Parathyroid adenoma (tissue), 2 donors: Measurements from ENCODE around the gene WASF3.

Experiments
- H2AFZ ChIP-seq: fragments of 300-600 bp; sonication (generic); one replicate; pipeline ENCODE4 v1.7.0; 2017; ENCODE audit warnings: antibody characterized with exemption, mild to moderate bottlenecking
- H3K27ac ChIP-seq: fragments of 300-600 bp; sonication (generic); one replicate; pipeline ENCODE4 v1.7.0; 2017
- H3K27me3 ChIP-seq: fragments of 300-600 bp; sonication (generic); one replicate; pipeline ENCODE4 v1.7.0; 2017; ENCODE audit warnings: low read length; ENCODE audit not compliant: control insufficient read depth, insufficient read depth
- H3K36me3 ChIP-seq: fragments of 300-600 bp; sonication (generic); one replicate; pipeline ENCODE4 v1.7.0; 2017; ENCODE audit warnings: low read length; ENCODE audit not compliant: control insufficient read depth, insufficient read depth
- H3K4me1 ChIP-seq: fragments of 300-600 bp; sonication (generic); one replicate; pipeline ENCODE4 v1.7.0; 2017; ENCODE audit warnings: control low read depth
- H3K4me2 ChIP-seq: fragments of 300-600 bp; sonication (generic); one replicate; pipeline ENCODE4 v1.7.0; 2017; ENCODE audit warnings: low read length
- H3K4me3 ChIP-seq: fragments of 300-600 bp; sonication (generic); one replicate; pipeline ENCODE4 v1.7.0; 2017; ENCODE audit warnings: low read depth, low read length
- H3K79me2 ChIP-seq: fragments of 300-600 bp; sonication (generic); one replicate; pipeline ENCODE4 v1.7.0; 2017; ENCODE audit warnings: control low read depth
- H3K9ac ChIP-seq: fragments of 300-600 bp; sonication (generic); one replicate; pipeline ENCODE4 v1.7.0; 2017; ENCODE audit warnings: mild to moderate bottlenecking
- H3K9me3 ChIP-seq: fragments of 300-600 bp; sonication (generic); one replicate; pipeline ENCODE4 v1.7.0; 2017; ENCODE audit warnings: low read length; ENCODE audit not compliant: control insufficient read depth
- CTCF ChIP-seq: fragments of 300-600 bp; sonication (generic); IDR thresholded peaks from one replicate; pipeline ENCODE4 v1.7.0; 2017; ENCODE audit warnings: antibody characterized with exemption, mild to moderate bottlenecking
- donor health status: primary hyperparathyroidism.

Gene WASF3

GRCh38 chr13:26658448-26659385, 101.2 kb downstream of the WASF3 start:
- Histone ChIP-seq H3K4me1 (no peaks in the 10 kb centered on the region), H3K27ac (no peak overlapping the region)

GRCh38 chr13:26660185-26660584, 102.7 kb downstream of the WASF3 start:
- no peak for TF ChIP-seq CTCF
- Histone ChIP-seq H3K27me3 (no peaks in the 10 kb centered on the region), H3K4me1 (no peaks in the 10 kb centered on the region), H2AFZ (no peak overlapping the region), H3K4me3 (no peak overlapping the region), H3K79me2 (no peaks in the 10 kb centered on the region), H3K9me3 (no peaks in the 10 kb centered on the region), H3K4me2 (no peak overlapping the region), H3K36me3 (no peaks in the 10 kb centered on the region), H3K27ac (no peak overlapping the region), H3K9ac (no peak overlapping the region)

More at GRCh38 chr13:26658448-26659385, 101.2 kb downstream of the WASF3 start:
- Histone ChIP-seq H2AFZ (no peak overlapping the region), H3K9ac (no peak overlapping the region), H3K4me2 (no peak overlapping the region), H3K27me3 (no peaks in the 10 kb centered on the region), H3K36me3 (no peaks in the 10 kb centered on the region), H3K79me2 (no peaks in the 10 kb centered on the region), H3K9me3 (no peaks in the 10 kb centered on the region), H3K4me3 (no peak overlapping the region)
- no peak for TF ChIP-seq CTCF

- H3K27ac ChIP-seq = no peak overlapping the region
- H2AFZ ChIP-seq = no peak overlapping the region
- H3K36me3 ChIP-seq = no peaks in the 10 kb centered on the region
- H3K9ac ChIP-seq = no peak overlapping the region
- no peaks in the 10 kb centered on the region for H3K27me3 ChIP-seq
- H3K9me3 ChIP-seq = no peaks in the 10 kb centered on the region
- H3K4me1 ChIP-seq = no peaks in the 10 kb centered on the region
- no peaks in the 10 kb centered on the region for H3K79me2 ChIP-seq
- H3K4me3 ChIP-seq = no peak overlapping the region
- no peak overlapping the region for H3K4me2 ChIP-seq
- no peak for TF ChIP-seq CTCF
Measured at GRCh38 chr13:26660766-26661165, 103.3 kb downstream of the WASF3 start.

- H3K79me2 ChIP-seq = no peaks in the 10 kb centered on the region
- H3K4me1 ChIP-seq = no peaks in the 10 kb centered on the region
- no peak overlapping the region for H3K4me2 ChIP-seq
- no peak overlapping the region for H3K4me3 ChIP-seq
- no peaks in the 10 kb centered on the region for H3K36me3 ChIP-seq
- no peak overlapping the region for H3K9ac ChIP-seq
- H3K9me3 ChIP-seq = no peaks in the 10 kb centered on the region
- H3K27ac ChIP-seq = no peak overlapping the region
- TF ChIP-seq CTCF = no peak
- H3K27me3 ChIP-seq = no peaks in the 10 kb centered on the region
- H2AFZ ChIP-seq = no peak overlapping the region
Measured at GRCh38 chr13:26663791-26664190, 106.3 kb downstream of the WASF3 start.

- no peak overlapping the region for H2AFZ ChIP-seq
- H3K9ac ChIP-seq = no peak overlapping the region
- no peaks in the 10 kb centered on the region for H3K79me2 ChIP-seq
- TF ChIP-seq CTCF = no peak
- H3K36me3 ChIP-seq = no peaks in the 10 kb centered on the region
- no peaks in the 10 kb centered on the region for H3K4me1 ChIP-seq
- H3K27me3 ChIP-seq = no peaks in the 10 kb centered on the region
- H3K4me3 ChIP-seq = no peak overlapping the region
- H3K9me3 ChIP-seq = no peaks in the 10 kb centered on the region
- H3K4me2 ChIP-seq = no peak overlapping the region
- H3K27ac ChIP-seq = no peak overlapping the region
Measured at GRCh38 chr13:26664286-26664685, 106.8 kb downstream of the WASF3 start.
